Ishikawa (cell line): ENCODE data around the gene SSUH2.
A peak's percentile ranks its signal among the peaks of the same experiment; 100 is the strongest.

Experiments
- CEBPB ChIP-seq: IDR thresholded peaks from 2 replicates; pipeline ENCODE4 v1.6.1; 2012
- CREB1 ChIP-seq: IDR thresholded peaks from 2 replicates; pipeline ENCODE4 v1.6.1; 2012; ENCODE audit warnings: low read depth
- EGR1 ChIP-seq: IDR thresholded peaks from 2 replicates; pipeline ENCODE4 v1.6.1; 2012
- EP300 ChIP-seq: IDR thresholded peaks from 2 replicates; pipeline ENCODE4 v1.6.1; 2012; ENCODE audit warnings: borderline replicate concordance
- FOXM1 ChIP-seq: IDR thresholded peaks from 2 replicates; pipeline ENCODE4 v1.6.1; 2012; ENCODE audit warnings: low read depth, borderline replicate concordance
- MAX ChIP-seq: IDR thresholded peaks from 2 replicates; pipeline ENCODE4 v1.6.1; 2012
- NFIC ChIP-seq: IDR thresholded peaks from 2 replicates; pipeline ENCODE4 v1.6.1; 2012
- RAD21 ChIP-seq: IDR thresholded peaks from 2 replicates; pipeline ENCODE4 v1.6.1; 2012; ENCODE audit warnings: low read depth
- REST ChIP-seq: IDR thresholded peaks from 2 replicates; pipeline ENCODE4 v1.6.1; 2012; ENCODE audit warnings: low read depth, mild to moderate bottlenecking
- TAF1 ChIP-seq: IDR thresholded peaks from 2 replicates; pipeline ENCODE4 v1.6.1; 2012; ENCODE audit warnings: low read depth, mild to moderate bottlenecking
- TCF12 ChIP-seq: IDR thresholded peaks from 2 replicates; pipeline ENCODE4 v1.6.1; 2012; ENCODE audit warnings: low read depth
- TEAD4 ChIP-seq: IDR thresholded peaks from 2 replicates; pipeline ENCODE4 v1.6.1; 2012
- USF1 ChIP-seq: IDR thresholded peaks from 2 replicates; pipeline ENCODE4 v1.6.1; 2012
- YY1 ChIP-seq: IDR thresholded peaks from 2 replicates; pipeline ENCODE4 v1.6.1; 2012; ENCODE audit warnings: low read depth
- ZBTB7A ChIP-seq: IDR thresholded peaks from 2 replicates; pipeline ENCODE4 v1.6.1; 2012; ENCODE audit warnings: low read depth

The SSUH2 gene

GRCh38 chr3:8662594-8662993 is 18.0 kb upstream of the SSUH2 start:
- TF ChIP-seq REST (no peak), NFIC (no peak), RAD21 (no peak), TCF12 (no peak)

- TF ChIP-seq NFIC (0 out of 2 replicates have a peak, but pooled peaks have one; percentile 1), CREB1 (no peak)
Observed at GRCh38 chr3:8660175-8661118, 15.8 kb upstream of the SSUH2 start.

- TF ChIP-seq TCF12: no peak
- TF ChIP-seq RAD21: no peak
- TF ChIP-seq TEAD4: no peak
- TF ChIP-seq ZBTB7A: no peak
- TF ChIP-seq EGR1: no peak
- no peak for TF ChIP-seq EP300
- no peak for TF ChIP-seq NFIC
- TF ChIP-seq FOXM1: no peak
- TF ChIP-seq USF1: no peak
- TF ChIP-seq REST: no peak
- no peak for TF ChIP-seq MAX
- no peak for TF ChIP-seq CEBPB
- TF ChIP-seq TAF1: no peak
- TF ChIP-seq CREB1: no peak
- TF ChIP-seq YY1: no peak
Observed at GRCh38 chr3:8659242-8659641, 14.6 kb upstream of the SSUH2 start.

- TF ChIP-seq TEAD4 (peak; percentile 84), USF1 (no peak), TAF1 (no peak), MAX (peak; percentile 39; the same call in 1 of the 2 replicates), ZBTB7A (no peak), NFIC (peak; percentile 89), CEBPB (no peak), EP300 (peak; percentile 89), EGR1 (peak; percentile 34; the same call in 1 of the 2 replicates), CREB1 (no peak), REST (no peak), RAD21 (no peak), TCF12 (peak; percentile 88), YY1 (0 out of 2 replicates have a peak, but pooled peaks have one; percentile 18), FOXM1 (peak; percentile 63; the same call in 1 of the 2 replicates)
Observed at GRCh38 chr3:8658306-8659212, 14.0 kb upstream of the SSUH2 start.
